CD4-positive, alpha-beta T cell treated with Interleukin-4 for 1 hour (primary cell): ENCODE data around the gene GET4.
A peak's percentile ranks its signal among the peaks of the same experiment; 100 is the strongest.

Experiments used
- DNase-seq, 2 donors: peaks; one replicate each; pipeline ENCODE4 v3.0.0-alpha.2; 2020 to 2022

The GET4 gene, protein sequence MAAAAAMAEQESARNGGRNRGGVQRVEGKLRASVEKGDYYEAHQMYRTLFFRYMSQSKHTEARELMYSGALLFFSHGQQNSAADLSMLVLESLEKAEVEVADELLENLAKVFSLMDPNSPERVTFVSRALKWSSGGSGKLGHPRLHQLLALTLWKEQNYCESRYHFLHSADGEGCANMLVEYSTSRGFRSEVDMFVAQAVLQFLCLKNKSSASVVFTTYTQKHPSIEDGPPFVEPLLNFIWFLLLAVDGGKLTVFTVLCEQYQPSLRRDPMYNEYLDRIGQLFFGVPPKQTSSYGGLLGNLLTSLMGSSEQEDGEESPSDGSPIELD

DNA sequence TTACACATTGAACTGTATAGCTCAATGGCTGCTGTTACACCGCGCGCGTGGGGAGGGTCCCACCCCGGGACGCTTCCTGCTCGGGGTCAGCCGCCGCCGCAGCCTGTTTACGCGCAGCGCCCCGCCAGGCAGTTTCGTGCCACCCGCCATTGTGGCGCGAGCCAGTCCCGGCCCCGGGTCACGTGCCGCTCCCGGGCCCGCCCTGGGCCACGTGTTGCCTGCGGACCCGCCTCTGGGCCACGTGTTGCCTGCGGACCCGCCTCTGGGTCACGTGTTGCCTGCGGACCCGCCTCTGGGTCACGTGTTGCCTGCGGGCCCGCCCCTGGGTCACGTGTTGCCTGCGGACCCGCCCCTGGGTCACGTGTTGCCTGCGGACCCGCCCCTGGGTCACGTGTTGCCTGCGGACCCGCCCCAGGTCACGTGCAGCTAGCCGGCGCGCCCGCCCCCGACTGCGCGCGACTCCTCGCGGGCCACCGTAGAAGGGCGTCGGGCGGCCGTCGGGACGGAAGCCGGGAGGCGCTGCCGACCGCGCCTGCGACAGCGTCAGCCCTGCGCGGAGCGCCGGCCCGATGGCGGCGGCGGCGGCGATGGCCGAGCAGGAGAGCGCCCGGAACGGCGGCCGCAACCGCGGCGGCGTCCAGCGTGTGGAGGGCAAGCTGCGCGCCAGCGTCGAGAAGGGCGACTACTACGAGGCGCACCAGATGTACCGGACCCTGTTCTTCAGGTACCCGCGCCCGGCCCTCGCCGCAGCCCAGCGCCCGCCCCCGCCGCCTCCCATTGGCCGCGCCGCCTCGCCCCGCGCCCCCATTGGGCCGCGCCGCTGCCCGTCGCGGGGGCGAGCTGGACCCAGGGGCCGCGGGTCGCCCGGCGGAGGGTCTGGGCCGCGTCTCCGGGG lies at the start of gene GET4:
Gene GET4 (plus strand): TSS at position 478 of the 895 bp plus-strand sequence. CDS start 92 bp downstream, at position 570.
- DNase-seq = peak; percentile 98 to 99

GRCh38 chr7:828793-829561 lies 47.4 kb upstream of the GET4 start:
- DNase-seq = no peak

- no peak for DNase-seq
These were observed 46.3 kb upstream of the GET4 start for GRCh38 chr7:830069-830468.

- peak in 1 of 2 donors; percentile 53 for DNase-seq
These were observed 44.7 kb upstream of the GET4 start for GRCh38 chr7:831596-832166.

DNA sequence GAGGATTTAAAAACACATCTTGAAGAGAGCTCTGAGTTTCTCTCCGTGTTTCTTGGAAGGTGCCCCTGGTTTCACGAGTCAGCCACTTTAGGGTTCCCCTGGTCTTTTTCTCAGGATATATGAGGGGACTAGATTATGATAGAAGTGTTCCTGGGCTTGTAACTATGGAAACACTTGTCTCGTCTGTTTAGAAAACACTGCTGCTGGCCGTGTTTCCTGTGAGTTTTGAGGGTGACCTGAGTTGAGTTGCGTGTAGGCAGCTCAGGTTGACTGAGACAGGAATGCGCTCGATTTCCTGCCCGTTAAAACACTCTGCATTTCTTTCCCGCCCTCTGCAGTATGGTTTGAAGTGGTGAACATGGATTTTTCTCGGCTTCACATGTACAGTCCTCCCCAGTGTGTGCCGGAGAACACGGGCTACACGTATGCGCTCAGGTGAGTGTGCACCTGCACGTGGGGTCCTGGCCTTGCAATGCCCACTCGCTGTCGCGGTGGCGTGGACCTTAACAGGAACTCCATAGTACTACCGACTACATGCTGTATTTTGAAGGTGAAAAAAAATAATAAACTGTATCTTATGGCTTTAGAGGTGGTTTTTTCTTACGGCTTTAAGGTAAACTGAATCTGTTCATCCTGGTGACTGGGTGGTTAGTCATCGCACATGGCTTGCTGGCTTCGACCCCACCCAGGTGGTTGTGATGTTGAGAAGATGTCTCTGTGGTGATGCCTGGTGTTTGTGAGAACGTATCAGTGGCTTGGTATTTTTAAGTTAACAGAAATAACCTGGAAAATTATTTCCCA lies 44.0 kb upstream of the GET4 start, which contains the start of gene SUN1:
Gene SUN1 (plus strand): TSS at position 310 of the 801 bp plus-strand sequence. CDS start 49 bp downstream, at position 359.
- peak; percentile 73 to 77 for DNase-seq

- no peak for DNase-seq
These were observed 43.4 kb upstream of the GET4 start for GRCh38 chr7:832968-833424.

GRCh38 chr7:833601-834258 lies 42.6 kb upstream of the GET4 start:
- no peak for DNase-seq

DNA sequence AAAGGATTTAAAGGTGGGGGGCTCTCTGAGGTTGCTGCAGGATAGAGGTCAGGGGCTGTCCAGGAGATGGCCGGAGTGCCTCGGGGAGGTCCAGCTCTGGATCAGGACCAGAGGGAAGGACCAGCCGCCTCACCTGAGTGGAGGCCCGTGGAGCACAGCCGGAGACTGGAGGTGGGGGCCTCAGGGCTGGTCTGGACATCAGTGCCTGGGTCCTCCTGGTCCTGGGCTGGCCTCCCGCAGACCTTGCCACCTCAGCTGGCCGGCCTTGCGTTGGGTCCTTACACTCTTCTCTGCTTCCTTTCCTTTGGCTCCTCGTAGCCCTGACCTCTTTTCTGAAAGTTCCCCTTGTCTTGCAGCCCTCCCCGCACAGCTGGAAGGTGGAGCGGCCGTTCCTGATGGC lies 42.1 kb upstream of the GET4 start:
- DNase-seq = no peak

DNA sequence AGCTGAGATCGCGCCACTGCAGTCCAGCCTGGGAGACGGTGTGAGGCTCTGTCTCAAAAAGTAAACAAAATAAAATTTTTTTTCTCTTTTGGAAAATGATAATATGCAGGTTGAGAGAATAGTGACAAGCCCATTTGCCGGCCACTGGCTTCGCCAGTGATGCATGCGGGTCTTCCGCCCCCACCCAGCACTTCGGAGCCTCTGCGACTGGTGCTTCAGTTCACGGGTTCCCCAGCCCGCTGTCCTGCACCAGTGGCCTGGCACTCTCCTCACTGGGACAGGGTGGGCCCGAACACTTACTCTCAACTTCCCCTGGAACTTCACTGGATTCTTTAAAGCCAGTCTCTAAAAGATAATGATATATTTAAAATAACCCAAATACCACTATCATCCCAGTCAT lies 41.3 kb upstream of the GET4 start:
- DNase-seq = no peak

DNA sequence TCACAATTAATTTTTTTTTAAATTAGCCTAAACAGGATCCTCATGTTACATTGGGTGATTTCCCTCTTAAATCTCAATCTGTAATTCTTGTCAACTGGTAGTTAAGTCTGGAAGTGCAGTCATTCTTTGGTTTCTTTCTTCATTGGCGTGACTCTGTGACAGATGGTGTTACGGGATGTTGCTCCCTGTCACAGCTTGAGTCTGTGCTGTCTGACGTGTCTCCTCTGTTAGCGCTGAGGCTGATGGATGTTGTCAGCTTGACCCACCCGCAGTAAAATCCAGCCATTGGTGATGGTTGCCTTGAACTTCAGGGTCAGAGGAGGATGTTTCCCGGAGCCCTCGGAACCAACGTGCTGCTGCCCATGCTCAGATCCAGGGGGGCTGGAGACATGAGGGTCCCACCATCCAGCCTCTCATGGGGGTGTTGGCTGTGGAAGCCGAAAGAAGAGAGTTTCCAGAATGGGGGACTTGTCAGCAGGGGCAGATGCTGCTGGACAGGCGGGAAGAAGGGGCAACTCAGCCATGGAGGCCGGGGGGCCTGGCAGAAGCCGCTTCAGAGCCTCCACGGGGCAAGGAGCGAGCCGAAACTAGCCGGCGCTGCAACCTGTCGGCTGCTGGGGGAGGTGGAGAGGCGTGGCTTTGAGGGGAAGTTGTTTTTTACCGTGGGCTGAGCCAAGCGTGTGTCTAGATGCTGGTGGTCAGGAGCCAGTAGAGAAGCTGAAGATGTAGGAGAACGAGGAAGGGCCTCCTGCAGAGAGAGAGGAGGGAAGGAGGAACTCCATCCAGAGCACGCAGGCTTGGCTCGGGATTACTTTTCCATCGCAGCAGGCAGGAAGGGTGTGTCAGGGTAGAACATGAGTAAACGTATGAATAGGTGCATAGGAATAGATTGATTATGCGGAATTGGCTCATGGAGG lies 40.6 kb upstream of the GET4 start:
- DNase-seq = no peak

DNA sequence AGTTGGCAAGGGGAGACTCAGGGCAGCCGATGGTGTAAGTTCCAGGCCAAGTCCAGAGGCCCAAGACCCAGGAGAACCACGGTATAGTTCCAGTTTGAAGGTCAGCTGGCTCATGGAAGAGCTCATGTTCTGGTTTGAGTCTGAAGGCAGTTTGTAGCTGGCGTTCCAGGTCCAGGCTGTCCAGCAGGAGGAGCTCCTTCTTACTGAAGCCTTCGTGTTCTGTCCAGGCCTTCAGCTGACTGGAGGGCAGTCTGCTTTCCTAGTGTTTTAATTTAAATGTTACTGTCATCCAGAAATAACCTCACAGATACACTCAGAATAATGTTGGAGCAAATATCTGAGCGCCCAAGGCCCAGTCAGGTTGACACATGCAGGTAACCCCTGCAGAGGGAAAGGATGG lies 39.9 kb upstream of the GET4 start:
- no peak for DNase-seq

- DNase-seq = no peak
These were observed 39.4 kb upstream of the GET4 start for GRCh38 chr7:837001-837400.

DNA sequence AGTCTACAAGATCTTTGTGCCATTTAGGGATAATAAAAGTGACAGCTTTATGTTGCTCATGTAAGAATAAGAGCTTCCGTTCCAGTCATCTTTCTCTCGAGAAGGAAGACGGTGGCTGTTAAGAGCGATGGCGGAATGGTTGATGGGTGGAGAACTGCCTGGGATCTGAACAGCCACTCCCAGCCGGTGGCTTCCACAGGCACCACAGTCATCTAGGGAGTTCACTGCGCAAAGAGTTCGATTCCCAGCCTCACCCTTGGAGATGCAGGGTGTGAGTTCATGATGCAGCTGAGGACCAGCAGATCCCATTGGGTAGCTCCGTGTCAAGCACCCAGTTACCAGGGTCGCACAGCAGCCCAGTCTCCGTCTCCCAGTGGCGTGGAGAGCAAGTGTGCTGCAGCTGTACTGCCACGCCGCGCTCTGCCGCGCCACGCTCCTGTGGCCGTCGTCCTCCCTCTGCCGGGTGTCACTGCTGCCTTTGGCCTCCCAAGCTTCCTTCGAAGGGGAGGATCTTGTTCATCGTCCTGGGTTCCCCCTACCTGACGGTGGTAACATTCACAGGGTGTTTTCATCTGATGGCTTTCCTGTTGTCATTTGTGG lies 36.3 kb upstream of the GET4 start:
- DNase-seq = no peak

DNA sequence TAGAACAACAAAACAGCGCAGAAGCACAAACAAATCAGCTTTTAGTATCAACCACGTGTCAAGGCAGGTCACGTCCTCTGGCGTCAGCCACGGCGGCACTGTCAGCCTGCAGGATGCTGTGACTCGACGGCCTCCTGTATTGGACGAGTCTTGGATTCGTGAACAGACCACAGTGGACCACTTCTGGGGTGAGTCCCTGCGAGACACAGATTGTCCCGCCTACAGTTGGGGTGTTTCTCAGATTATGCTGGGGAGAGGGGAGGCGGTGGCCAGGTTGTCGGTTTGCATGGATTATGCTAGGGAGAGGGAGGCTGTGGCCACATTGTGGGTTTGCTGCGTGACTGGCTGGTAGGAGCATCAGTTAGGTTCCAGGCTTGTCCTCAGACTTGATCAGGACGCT lies 34.4 kb upstream of the GET4 start:
- DNase-seq = no peak

DNA sequence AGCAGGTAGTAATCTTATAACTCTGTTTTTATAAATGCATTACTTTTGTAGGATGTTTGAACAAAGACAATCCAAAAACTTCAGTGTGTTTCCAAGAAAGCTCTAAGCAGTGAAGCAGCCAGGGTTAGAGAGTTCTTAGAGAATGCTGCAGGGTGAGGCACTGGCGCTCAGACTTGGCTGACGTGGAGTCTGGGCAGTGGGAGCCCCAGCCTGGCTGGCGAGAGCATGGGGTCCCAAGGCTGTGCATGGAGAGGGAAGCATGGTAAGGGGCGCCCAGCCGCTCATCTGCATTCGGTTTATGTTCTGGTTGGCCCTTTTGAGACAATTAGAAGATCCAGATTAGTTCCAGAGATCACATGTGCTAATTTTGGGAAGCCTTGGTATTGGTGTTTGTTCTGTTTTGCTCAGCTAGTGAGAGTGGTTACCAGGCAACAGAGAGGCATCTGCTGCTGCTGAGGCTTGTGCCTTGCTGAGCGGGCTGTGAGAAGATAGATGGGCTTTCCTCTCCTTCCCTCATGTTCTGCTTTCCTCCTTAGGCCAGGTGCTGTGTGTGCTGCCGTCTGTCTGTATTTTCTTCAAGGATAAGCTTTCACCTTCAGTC lies 33.8 kb upstream of the GET4 start:
- DNase-seq = no peak

- DNase-seq = no peak
These were observed 33.1 kb upstream of the GET4 start for GRCh38 chr7:843230-843629.

- DNase-seq = no peak
These were observed 32.3 kb upstream of the GET4 start for GRCh38 chr7:844043-844442.

GRCh38 chr7:844514-844913 lies 31.8 kb upstream of the GET4 start:
- DNase-seq = no peak

- no peak for DNase-seq
These were observed 31.3 kb upstream of the GET4 start for GRCh38 chr7:845091-845490.
